HG03460 (cell line): ENCODE data around the gene ADGRG2.

Experiments
- ATAC-seq: cut with Tn5 transposase; IDR thresholded peaks from one replicate; pipeline ENCODE4 v1.9.1; 2021; ENCODE audit not compliant: unreplicated experiment

Gene ADGRG2

GRCh38 chrX:18956303-18957032 is 165.8 kb downstream of the ADGRG2 start:
- ATAC-seq, result no peak

GRCh38 chrX:18955676-18956075 is 166.6 kb downstream of the ADGRG2 start:
- no peak for ATAC-seq

- ATAC-seq, result no peak
Measured at GRCh38 chrX:18951032-18951431, 171.2 kb downstream of the ADGRG2 start.

GRCh38 chrX:18949944-18950301 is 172.3 kb downstream of the ADGRG2 start:
- ATAC-seq, result no peak

DNA sequence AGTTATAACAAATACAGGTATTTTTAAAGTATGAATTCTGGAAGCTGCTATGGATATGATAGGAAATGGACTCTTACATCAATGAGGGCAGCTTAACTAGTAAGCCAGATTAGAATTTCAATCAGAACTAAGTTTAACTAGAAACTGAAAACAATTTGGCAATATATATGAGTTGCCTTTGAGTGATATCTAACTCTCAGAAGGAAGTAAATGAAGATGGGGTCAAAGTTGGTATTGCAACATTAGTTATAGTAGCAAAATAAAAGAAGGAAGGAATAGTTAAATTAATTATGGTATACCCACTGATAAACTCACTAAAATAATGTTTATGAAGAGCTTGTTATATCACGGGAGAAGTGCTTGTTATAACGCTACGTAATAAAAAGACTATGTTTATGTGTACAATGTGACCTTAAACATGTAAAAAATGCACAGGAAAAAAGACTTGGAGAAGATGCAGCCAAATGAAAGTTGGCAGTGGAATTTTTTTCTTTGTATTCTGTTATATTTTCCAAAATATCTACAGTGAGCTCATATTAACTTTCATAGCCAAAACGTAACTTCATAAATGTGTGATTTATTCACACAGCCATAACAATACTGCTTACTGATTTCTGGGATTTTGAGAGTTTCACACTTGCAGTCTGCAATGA is 172.9 kb downstream of the ADGRG2 start:
- ATAC-seq, result no peak

GRCh38 chrX:18946611-18947010 is 175.7 kb downstream of the ADGRG2 start:
- ATAC-seq, result no peak

- ATAC-seq, result no peak
Measured at GRCh38 chrX:18946157-18946556, 176.1 kb downstream of the ADGRG2 start.

DNA sequence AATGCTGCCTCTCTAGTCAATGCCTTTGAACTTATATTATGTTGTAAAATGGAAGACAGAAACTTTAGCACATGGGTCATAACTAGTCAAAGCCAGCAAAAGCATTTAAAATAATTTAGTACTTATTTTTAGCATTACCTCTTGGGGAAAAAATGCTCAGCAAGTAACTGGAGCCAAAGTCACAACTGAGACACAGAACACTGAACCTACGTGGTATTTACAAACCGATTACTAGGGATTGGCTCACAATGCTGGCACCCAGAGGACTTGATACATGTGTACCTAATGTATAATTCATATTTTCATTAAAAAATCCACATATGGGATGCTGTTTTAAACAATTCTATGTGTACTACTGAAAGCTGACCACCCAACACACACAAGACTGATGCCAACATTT is 176.8 kb downstream of the ADGRG2 start:
- no peak for ATAC-seq

DNA sequence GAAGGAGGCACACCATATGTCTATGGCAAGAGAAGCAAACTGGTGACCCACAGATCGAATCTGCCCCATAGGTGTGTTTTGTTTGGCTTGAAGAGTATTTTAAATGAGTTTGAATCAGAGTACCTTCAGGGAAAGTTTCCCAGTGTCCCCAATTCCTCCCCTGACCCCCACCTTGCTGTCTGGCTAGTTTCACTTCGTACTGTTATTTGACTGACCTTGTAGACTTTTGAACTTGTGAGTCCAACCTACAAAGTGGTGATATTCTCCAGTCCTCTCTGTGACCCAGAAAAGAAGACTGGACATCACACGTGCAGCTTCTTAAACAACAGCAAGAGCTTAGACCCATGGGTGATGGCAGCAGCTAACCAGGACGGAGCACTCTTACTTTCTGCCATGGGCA is 177.8 kb downstream of the ADGRG2 start:
- no peak for ATAC-seq

GRCh38 chrX:18941896-18942295 is 180.4 kb downstream of the ADGRG2 start:
- no peak for ATAC-seq
